HepG2 (cell line): Measurements from ENCODE around the gene CHIC2. TPM values are rescaled to one million over a fixed set of nuclear protein-coding genes. Genes with fewer than 3 reads are reported as not detected.
A peak's percentile ranks its signal among the peaks of the same experiment; 100 is the strongest.

ENCODE experiments used
- ATAC-seq: fragments of 200-7000 bp; cut with Tn5 transposase; 3 replicates; pipeline ENCODE4 v1.9.1; 2020; ENCODE audit warnings: mild to moderate bottlenecking, moderate library complexity
- BruUV-seq: library from RNA; stranded (reverse); fragments of 400-500 nt; replicated peaks from 2 replicates; lab custom pipeline; 2021; lab: Mats Ljungman, UMichigan
- CTCF ChIA-PET: fragments of 300-600 bp; formaldehyde crosslinking; extraction: SDS; loops from one replicate; lab custom pipeline; 2021; ENCODE audit warnings: low total read pairs, inconsistent platforms, low intra/inter-chr PET ratio; lab: Yijun Ruan, JAX
- POLR2A ChIA-PET: fragments of 350-600 bp; sonication (Branson Sonifier 250); formaldehyde crosslinking; loops from one replicate; lab custom pipeline; 2020; ENCODE audit warnings: antibody characterized with exemption, inconsistent platforms; lab: Yijun Ruan, JAX
- DNase-seq: peaks from one replicate; pipeline ENCODE4 v3.0.0-alpha.2; 2015; ENCODE audit warnings: low spot score
- FAIRE-seq: peaks from 3 replicates; lab custom pipeline; 2011; peaks lifted over from hg19 to GRCh38; lab: Jason Lieb, UNC
- H2AFZ ChIP-seq: one replicate; pipeline ENCODE4 v1.6.1; 2011; ENCODE audit warnings: low read length, inconsistent platforms
- H3K27ac ChIP-seq: fragments of 300-600 bp; 3 replicates; pipeline ENCODE4 v1.8.0; 2011; ENCODE audit warnings: mixed run types, mild to moderate bottlenecking, mixed read lengths, low read length, inconsistent platforms; ENCODE audit not compliant: insufficient read depth; ENCODE audit errors: extremely low read length
- H3K27me3 ChIP-seq, 2 experiments: fragments of 200-600 bp in 1 of 2; 2 replicates in 1 of 2; 3 replicates in 1 of 2; pipeline versions ENCODE4 v1.6.0 to v1.8.0; 2011; ENCODE audit warnings: low read length in 2 of 2, mild to moderate bottlenecking in 2 of 2, moderate library complexity in 2 of 2, inconsistent platforms in 1 of 2; ENCODE audit not compliant: insufficient read depth in 2 of 2, control insufficient read depth in 1 of 2
- H3K36me3 ChIP-seq, 2 experiments: fragments of 200-600 bp in 1 of 2; replicated peaks in 1 of 2; 2 replicates in 1 of 2; 3 replicates in 1 of 2; pipeline versions ENCODE4 v1.5.1 to v1.8.0; 2011; ENCODE audit warnings: low read length in 2 of 2, inconsistent platforms in 1 of 2; ENCODE audit not compliant: insufficient read depth in 2 of 2, control insufficient read depth in 1 of 2
- H3K4me1 ChIP-seq: 2 replicates; pipeline ENCODE4 v1.5.1; 2012; ENCODE audit warnings: low read length, inconsistent platforms; ENCODE audit not compliant: insufficient read depth
- H3K4me2 ChIP-seq: 2 replicates; pipeline ENCODE4 v1.6.0; 2011; ENCODE audit warnings: low read depth, low read length, inconsistent platforms
- H3K4me3 ChIP-seq, 3 experiments: fragments of 200-600 bp in 1 of 3; sonication (generic), shearing (Covaris generic) in 1 of 3; replicated peaks in 1 of 3; 2 replicates each; pipeline ENCODE4 v1.5.1; 2011 to 2016; ENCODE audit warnings: low read length in 3 of 3, inconsistent platforms in 2 of 3, low read depth in 2 of 3, mild to moderate bottlenecking in 2 of 3, control low read depth in 1 of 3, mixed read lengths in 1 of 3; ENCODE audit not compliant: insufficient read depth in 1 of 3
- H3K79me2 ChIP-seq: one replicate; pipeline ENCODE4 v1.6.1; 2011; ENCODE audit warnings: low read length, inconsistent platforms; ENCODE audit not compliant: insufficient read depth
- H3K9ac ChIP-seq: 2 replicates; pipeline ENCODE4 v1.6.0; 2011; ENCODE audit warnings: mild to moderate bottlenecking, low read depth, low read length, inconsistent platforms; ENCODE audit not compliant: insufficient read depth
- H3K9me3 ChIP-seq: 2 replicates; pipeline ENCODE4 v1.5.1; 2012; ENCODE audit warnings: mild to moderate bottlenecking, low read length
- H4K20me1 ChIP-seq: 2 replicates; pipeline ENCODE4 v1.6.0; 2011; ENCODE audit warnings: inconsistent platforms, mild to moderate bottlenecking, low read length, moderate library complexity; ENCODE audit not compliant: insufficient read depth
- HDAC2 ChIP-seq: sonication (generic); formaldehyde crosslinking; IDR thresholded peaks from 2 replicates; pipeline ENCODE4 v1.4.0; 2020; ENCODE audit warnings: missing genetic modification reagents
- HMGXB4 ChIP-seq, 2 experiments: sonication (generic) in 1 of 2; formaldehyde crosslinking in 1 of 2; IDR thresholded peaks; 2 replicates each; pipeline versions ENCODE4 v1.4.0 to v1.6.1; 2018 to 2020; ENCODE audit warnings: missing genetic modification reagents in 2 of 2, borderline replicate concordance in 1 of 2, low read depth in 1 of 2, mild to moderate bottlenecking in 1 of 2, missing biosample characterization in 1 of 2
- KLF15 ChIP-seq: sonication (generic); formaldehyde crosslinking; IDR thresholded peaks from 2 replicates; pipeline ENCODE4 v1.8.1; 2023; ENCODE audit warnings: borderline replicate concordance, mild to moderate bottlenecking, inconsistent platforms, missing genetic modification reagents, mixed read lengths
- NCOA2 ChIP-seq: sonication (generic); formaldehyde crosslinking; IDR thresholded peaks from 2 replicates; pipeline ENCODE4 v1.8.0; 2022; ENCODE audit warnings: inconsistent platforms
- PBX2 ChIP-seq: IDR thresholded peaks from 2 replicates; pipeline ENCODE4 v1.6.1; 2016; ENCODE audit warnings: control low read depth
- RXRB ChIP-seq: IDR thresholded peaks from 2 replicates; pipeline ENCODE4 v1.6.1; 2016; ENCODE audit warnings: borderline replicate concordance, missing genetic modification reagents, missing compliant biosample characterization
- SMARCE1 ChIP-seq: fragments of 450-650 bp; IDR thresholded peaks from 2 replicates; pipeline ENCODE4 v1.6.1; 2017; ENCODE audit warnings: borderline replicate concordance
- SRSF9 ChIP-seq: fragments of 200-400 bp; formaldehyde crosslinking; IDR thresholded peaks from 2 replicates; pipeline ENCODE4 v1.6.1; 2018; ENCODE audit warnings: borderline replicate concordance, mild to moderate bottlenecking, low read depth, low read length; ENCODE audit not compliant: insufficient read depth, poor library complexity, severe bottlenecking
- YEATS4 ChIP-seq: sonication (generic); formaldehyde crosslinking; IDR thresholded peaks from 2 replicates; pipeline ENCODE4 v1.4.0; 2020; ENCODE audit warnings: missing genetic modification reagents, borderline replicate concordance
- ZBED4 ChIP-seq: sonication (generic); formaldehyde crosslinking; IDR thresholded peaks from 2 replicates; pipeline ENCODE4 v1.4.0; 2020; ENCODE audit warnings: missing genetic modification reagents, borderline replicate concordance
- ZBTB37 ChIP-seq: sonication (generic); formaldehyde crosslinking; IDR thresholded peaks from 2 replicates; pipeline ENCODE4 v1.4.0; 2020; ENCODE audit warnings: mild to moderate bottlenecking, missing genetic modification reagents
- ZBTB7B ChIP-seq: sonication (generic); formaldehyde crosslinking; IDR thresholded peaks from 2 replicates; pipeline ENCODE4 v1.4.0; 2020; ENCODE audit warnings: missing genetic modification reagents
- ZNF124 ChIP-seq: sonication (generic); formaldehyde crosslinking; IDR thresholded peaks from 2 replicates; pipeline ENCODE4 v1.4.0; 2020; ENCODE audit warnings: missing genetic modification reagents
- ZNF205 ChIP-seq: IDR thresholded peaks from 2 replicates; pipeline ENCODE4 v1.6.1; 2018; ENCODE audit warnings: missing biosample characterization, missing genetic modification reagents
- WGBS: methylation state at CpG from one replicate; pipeline ENCODE4 v1.1.6; 2017; ENCODE audit warnings: low lambda C conversion rate; 5-methylcytosine and 5-hydroxymethylcytosine counted together
- in situ Hi-C: cut with HindIII; loops from 2 replicates; pipeline ENCODE4 v1.10.0; 2017; ENCODE audit warnings: low pct_unique_long_range_greater_than_20kb; ENCODE audit not compliant: extremely low pct_ligation_motif_present
- intact Hi-C: fragments of 100-400 bp; cut with micrococcal nuclease; formaldehyde crosslinking; loops from one replicate; pipeline ENCODE4 v1.10.0; 2022; ENCODE audit not compliant: unreplicated experiment
- polyA plus RNA-seq, 8 experiments: library from polyadenylated mRNA; depleted of rRNA in 3 of 8; stranded (reverse) in 7 of 8; unstranded in 1 of 8; fragments of >200 nt; fragmentation: Illumina TruSeq in 4 of 8; extraction: Trizol in 4 of 8; gene quantifications; 2 replicates each; pipeline versions ENCODE4 v1.2.1 to v1.2.3, GENCODE V29; 2011 to 2016; ENCODE audit warnings: low read depth in 4 of 8, missing spikeins in 1 of 8, mixed read lengths in 1 of 8; ENCODE audit not compliant: insufficient read depth in 1 of 8
- total RNA-seq, 5 experiments: library from RNA; depleted of rRNA; stranded (reverse); fragments of >200 nt; fragmentation: Illumina TruSeq; extraction: Trizol; gene quantifications; 2 replicates each; pipeline ENCODE4 v1.2.3, GENCODE V29; 2016; ENCODE audit warnings: low read depth in 1 of 5

Gene CHIC2
- total and polyA plus RNA-seq, 2 of the 13 experiments (the other 11 are each of a cell fraction or from before 2014, with no cell fraction given), result 10.0 to 17.2 TPM

- TF ChIP-seq HDAC2 (CRISPR knock-in tag), result peak; percentile 66; the same call in 1 of the 2 replicates
- TF ChIP-seq PBX2 (CRISPR knock-in tag), result peak; percentile 85
- TF ChIP-seq SRSF9, result no peak
- no peak for TF ChIP-seq ZBTB7B
- peak; percentile 80 for TF ChIP-seq RXRB
- TF ChIP-seq SMARCE1, result 0 out of 2 replicates have a peak, but pooled peaks have one; percentile 68
- peak in 1 of 2 experiments; percentile 52; a peak in 1 of 4 replicates for TF ChIP-seq HMGXB4 (CRISPR knock-in tag; IDR thresholded peaks at IDR 0.05; ENCODE audit: borderline replicate concordance in 1 of 2, low read depth in 1 of 2)
- peak; percentile 72 for TF ChIP-seq NCOA2 (CRISPR knock-in tag)
- TF ChIP-seq, all 625 proteins: peak for 110
Observed at GRCh38 chr4:54082168-54082567, 17.8 kb upstream of the CHIC2 start (continued).

GRCh38 chr4:54077812-54078211 lies 13.4 kb upstream of the CHIC2 start:
- Histone ChIP-seq H3K9me3 (no peaks in the 10 kb centered on the region), H4K20me1 (no peaks in the 10 kb centered on the region), H2AFZ (no peak overlapping the region), H3K4me3 (no peak overlapping the region), H3K27ac (no peak overlapping the region), H3K4me1 (peaks cover 19% of the 10 kb centered on the region), H3K79me2 (no peaks in the 10 kb centered on the region), H3K36me3 (no peaks in the 10 kb centered on the region), H3K4me2 (no peak overlapping the region), H3K9ac (no peak overlapping the region), H3K27me3 (no peaks in the 10 kb centered on the region)
- ChIA-PET CTCF (no interaction called here), POLR2A (no interaction called here)
- in situ Hi-C loops (no loop called here), intact Hi-C loops (no loop called here)
- 100% methylated on average over 1 of the region's 1 CpG for WGBS
- ATAC-seq (no peak), FAIRE-seq (no peak), DNase-seq (no peak)
- BruUV-seq, result no TSS peak
- TF ChIP-seq KLF15 (CRISPR knock-in tag) (no peak), ZNF124 (CRISPR knock-in tag) (no peak), YEATS4 (CRISPR knock-in tag) (no peak), ZNF205 (CRISPR knock-in tag) (no peak), ZBED4 (CRISPR knock-in tag) (no peak), ZBTB37 (CRISPR knock-in tag) (no peak)
